ENCODE measurements around the gene RGL2.
"Not testable (repeated sequence)": the region's sequence is repeated elsewhere in the genome, so short reads cannot be mapped to it uniquely, and the experiment has no call there.

Gene RGL2

GRCh38 chr6:33292996-33293682 lies 5.6 kb downstream of the RGL2 start:
- no peak for DNase-seq

- DNase-seq, result no peak
These were observed 8.3 kb downstream of the RGL2 start for GRCh38 chr6:33290459-33290858.

- no peak for DNase-seq
These were observed 8.9 kb downstream of the RGL2 start for GRCh38 chr6:33289784-33290315.

GRCh38 chr6:33288921-33289783 lies 9.6 kb downstream of the RGL2 start, which contains the start of the genes PFDN6 and WDR46:
Gene PFDN6, plus strand, starts transcription at chr6:33289601. Its CDS starts 256 bp downstream, at chr6:33289857.
Gene WDR46, minus strand, starts transcription at chr6:33289239. Its CDS starts 69 bp downstream, at chr6:33289170.
- DNase-seq, result peak; percentile 91

GRCh38 chr6:33288141-33288920 lies 10.4 kb downstream of the RGL2 start:
- DNase-seq, result no peak

- no peak for DNase-seq
These were observed 11.5 kb downstream of the RGL2 start for GRCh38 chr6:33286946-33287914.

GRCh38 chr6:33285214-33285613 lies 13.5 kb downstream of the RGL2 start:
- DNase-seq, result not testable (repeated sequence)

GRCh38 chr6:33280539-33280938 lies 18.2 kb downstream of the RGL2 start:
- no peak for DNase-seq

GRCh38 chr6:33279971-33280511 lies 18.7 kb downstream of the RGL2 start:
- DNase-seq, result no peak

GRCh38 chr6:33279257-33279695 lies 19.5 kb downstream of the RGL2 start:
- no peak for DNase-seq

GRCh38 chr6:33278810-33279209 lies 19.9 kb downstream of the RGL2 start:
- no peak for DNase-seq

GRCh38 chr6:33278392-33278741 lies 20.4 kb downstream of the RGL2 start:
- no peak for DNase-seq

GRCh38 chr6:33277663-33278391 lies 20.9 kb downstream of the RGL2 start:
- no peak for DNase-seq

GRCh38 chr6:33276864-33277662 lies 21.7 kb downstream of the RGL2 start, which contains the start of gene B3GALT4:
Gene B3GALT4, plus strand, starts transcription at chr6:33277123. Its CDS starts 297 bp downstream, at chr6:33277420.
- peak; percentile 86 for DNase-seq

GRCh38 chr6:33276581-33276863 lies 22.2 kb downstream of the RGL2 start:
- no peak for DNase-seq

GRCh38 chr6:33275795-33276580 lies 22.8 kb downstream of the RGL2 start:
- not testable (repeated sequence) for DNase-seq

GRCh38 chr6:33273924-33274902 lies 24.5 kb downstream of the RGL2 start:
- no peak for DNase-seq

Data from right forelimb (tissue), 1 donor.